HL-60 (cell line): ENCODE measurements around the gene LXN.

Source experiments
- DNase-seq, 2 experiments: peaks; one replicate each; pipeline ENCODE4 v3.0.0-alpha.2; 2010 to 2020; ENCODE audit warnings: low read depth in 1 of 2, low spot score in 1 of 2
- H3K27ac ChIP-seq: fragments of 250-450 bp; sonication (Bioruptor Pico); replicated peaks from 2 replicates; pipeline ENCODE4 v1.5.1; 2020; ENCODE audit warnings: mild to moderate bottlenecking, moderate library complexity
- H3K27me3 ChIP-seq: fragments of 250-450 bp; sonication (Bioruptor Pico); 2 replicates; pipeline ENCODE4 v1.5.1; 2021; ENCODE audit warnings: mild to moderate bottlenecking, moderate library complexity; ENCODE audit not compliant: insufficient read depth, poor library complexity, severe bottlenecking
- H3K4me3 ChIP-seq: replicated peaks from 2 replicates; pipeline ENCODE4 v1.5.1; 2011; ENCODE audit warnings: mild to moderate bottlenecking, control low read depth, low read length; ENCODE audit not compliant: insufficient read depth
- GABPA ChIP-seq: IDR thresholded peaks from 2 replicates; pipeline ENCODE4 v1.6.1; 2012; ENCODE audit warnings: low read depth
- POLR2AphosphoS5 ChIP-seq: IDR thresholded peaks from 2 replicates; pipeline ENCODE4 v1.6.1; 2012; ENCODE audit warnings: low read depth
- SPI1 ChIP-seq: IDR thresholded peaks from 2 replicates; pipeline ENCODE4 v1.6.1; 2012; ENCODE audit warnings: low read depth, mild to moderate bottlenecking, borderline replicate concordance
- long read RNA-seq: library from polyadenylated mRNA; unstranded; transcript quantifications from one replicate; pipeline ENCODE4 v2.0.0, GENCODE V29; 2020
- TF ChIP-seq, protein P1 (sequence below): IDR thresholded peaks from 2 replicates; pipeline ENCODE4 v1.6.1; 2012; ENCODE audit warnings: low read depth; ENCODE audit not compliant: insufficient replicate concordance
- TF ChIP-seq, protein P2 (sequence below): IDR thresholded peaks from one replicate; pipeline ENCODE4 v1.5.1; 2011; ENCODE audit warnings: low read length, control low read depth, inconsistent platforms; ENCODE audit not compliant: insufficient read depth

The LXN gene, protein sequence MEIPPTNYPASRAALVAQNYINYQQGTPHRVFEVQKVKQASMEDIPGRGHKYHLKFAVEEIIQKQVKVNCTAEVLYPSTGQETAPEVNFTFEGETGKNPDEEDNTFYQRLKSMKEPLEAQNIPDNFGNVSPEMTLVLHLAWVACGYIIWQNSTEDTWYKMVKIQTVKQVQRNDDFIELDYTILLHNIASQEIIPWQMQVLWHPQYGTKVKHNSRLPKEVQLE
- long read RNA-seq, partial matches to known transcripts, result 0 of 2 reads
- long read RNA-seq, other reads (novel, unspliced or antisense), result 1 of 2 reads

DNA sequence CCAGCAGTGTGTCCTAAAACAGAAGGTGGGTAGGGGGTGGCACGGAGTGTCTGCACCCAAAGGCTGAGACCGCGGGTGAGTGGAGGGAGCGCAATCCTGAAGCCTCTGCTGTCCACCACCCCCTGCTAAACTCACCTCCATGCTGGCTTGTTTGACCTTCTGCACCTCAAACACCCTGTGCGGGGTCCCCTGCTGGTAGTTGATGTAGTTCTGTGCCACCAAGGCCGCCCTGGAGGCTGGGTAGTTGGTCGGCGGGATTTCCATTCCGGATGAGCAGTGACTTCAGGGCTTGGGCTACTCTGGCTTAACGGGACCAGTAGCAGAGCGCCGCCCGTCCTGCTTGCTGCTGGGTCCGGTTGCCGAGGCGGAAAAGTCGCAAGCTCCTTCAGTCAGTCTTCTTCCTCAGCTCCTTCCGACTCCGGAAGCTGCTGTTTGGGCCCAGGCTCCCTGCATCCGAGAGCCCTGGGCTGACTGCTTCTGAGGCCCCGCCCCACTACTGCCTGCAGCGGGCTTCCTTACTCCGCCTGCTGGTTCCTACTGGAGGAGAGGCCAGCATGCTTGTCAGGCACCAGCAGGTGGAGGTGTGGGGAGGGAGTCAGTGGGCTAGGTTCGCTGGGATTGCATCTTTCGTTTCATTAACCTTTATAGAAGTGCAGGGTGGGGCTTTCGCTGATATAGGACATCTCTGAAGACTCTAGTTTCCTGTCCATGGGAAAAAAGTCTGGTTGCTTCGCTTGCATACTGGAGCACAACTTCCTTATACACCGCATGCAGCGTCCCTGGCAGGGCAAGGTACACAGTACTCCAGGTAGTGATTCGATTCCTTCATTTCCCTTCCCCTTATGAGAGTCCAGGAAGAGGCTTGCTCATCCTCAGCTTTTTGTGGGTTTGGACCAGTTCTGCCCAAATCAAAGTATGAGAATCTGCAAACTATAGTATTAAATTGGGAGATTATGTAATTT lies at the start of gene LXN:
TSS of gene LXN (minus strand) at position 434 of the 962 bp plus-strand sequence. CDS start at position 264, 170 bp downstream.
- Histone ChIP-seq H3K27me3 (no peaks in the 10 kb centered on the region), H3K27ac (peak within 1 kb of the TSS; percentile 68), H3K4me3 (peak within 1 kb of the TSS; percentile 41)
- DNase-seq, result peak; percentile 31 to 90
- TF ChIP-seq, protein P1, sequence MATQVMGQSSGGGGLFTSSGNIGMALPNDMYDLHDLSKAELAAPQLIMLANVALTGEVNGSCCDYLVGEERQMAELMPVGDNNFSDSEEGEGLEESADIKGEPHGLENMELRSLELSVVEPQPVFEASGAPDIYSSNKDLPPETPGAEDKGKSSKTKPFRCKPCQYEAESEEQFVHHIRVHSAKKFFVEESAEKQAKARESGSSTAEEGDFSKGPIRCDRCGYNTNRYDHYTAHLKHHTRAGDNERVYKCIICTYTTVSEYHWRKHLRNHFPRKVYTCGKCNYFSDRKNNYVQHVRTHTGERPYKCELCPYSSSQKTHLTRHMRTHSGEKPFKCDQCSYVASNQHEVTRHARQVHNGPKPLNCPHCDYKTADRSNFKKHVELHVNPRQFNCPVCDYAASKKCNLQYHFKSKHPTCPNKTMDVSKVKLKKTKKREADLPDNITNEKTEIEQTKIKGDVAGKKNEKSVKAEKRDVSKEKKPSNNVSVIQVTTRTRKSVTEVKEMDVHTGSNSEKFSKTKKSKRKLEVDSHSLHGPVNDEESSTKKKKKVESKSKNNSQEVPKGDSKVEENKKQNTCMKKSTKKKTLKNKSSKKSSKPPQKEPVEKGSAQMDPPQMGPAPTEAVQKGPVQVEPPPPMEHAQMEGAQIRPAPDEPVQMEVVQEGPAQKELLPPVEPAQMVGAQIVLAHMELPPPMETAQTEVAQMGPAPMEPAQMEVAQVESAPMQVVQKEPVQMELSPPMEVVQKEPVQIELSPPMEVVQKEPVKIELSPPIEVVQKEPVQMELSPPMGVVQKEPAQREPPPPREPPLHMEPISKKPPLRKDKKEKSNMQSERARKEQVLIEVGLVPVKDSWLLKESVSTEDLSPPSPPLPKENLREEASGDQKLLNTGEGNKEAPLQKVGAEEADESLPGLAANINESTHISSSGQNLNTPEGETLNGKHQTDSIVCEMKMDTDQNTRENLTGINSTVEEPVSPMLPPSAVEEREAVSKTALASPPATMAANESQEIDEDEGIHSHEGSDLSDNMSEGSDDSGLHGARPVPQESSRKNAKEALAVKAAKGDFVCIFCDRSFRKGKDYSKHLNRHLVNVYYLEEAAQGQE, result no peak
- TF ChIP-seq, protein P2, sequence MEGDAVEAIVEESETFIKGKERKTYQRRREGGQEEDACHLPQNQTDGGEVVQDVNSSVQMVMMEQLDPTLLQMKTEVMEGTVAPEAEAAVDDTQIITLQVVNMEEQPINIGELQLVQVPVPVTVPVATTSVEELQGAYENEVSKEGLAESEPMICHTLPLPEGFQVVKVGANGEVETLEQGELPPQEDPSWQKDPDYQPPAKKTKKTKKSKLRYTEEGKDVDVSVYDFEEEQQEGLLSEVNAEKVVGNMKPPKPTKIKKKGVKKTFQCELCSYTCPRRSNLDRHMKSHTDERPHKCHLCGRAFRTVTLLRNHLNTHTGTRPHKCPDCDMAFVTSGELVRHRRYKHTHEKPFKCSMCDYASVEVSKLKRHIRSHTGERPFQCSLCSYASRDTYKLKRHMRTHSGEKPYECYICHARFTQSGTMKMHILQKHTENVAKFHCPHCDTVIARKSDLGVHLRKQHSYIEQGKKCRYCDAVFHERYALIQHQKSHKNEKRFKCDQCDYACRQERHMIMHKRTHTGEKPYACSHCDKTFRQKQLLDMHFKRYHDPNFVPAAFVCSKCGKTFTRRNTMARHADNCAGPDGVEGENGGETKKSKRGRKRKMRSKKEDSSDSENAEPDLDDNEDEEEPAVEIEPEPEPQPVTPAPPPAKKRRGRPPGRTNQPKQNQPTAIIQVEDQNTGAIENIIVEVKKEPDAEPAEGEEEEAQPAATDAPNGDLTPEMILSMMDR, result peak; percentile 10
- peak; percentile 58; the same call in 1 of the 2 replicates for TF ChIP-seq POLR2AphosphoS5
- no peak for TF ChIP-seq GABPA
- no peak; the same call in 1 of the 2 replicates for TF ChIP-seq SPI1

DNA sequence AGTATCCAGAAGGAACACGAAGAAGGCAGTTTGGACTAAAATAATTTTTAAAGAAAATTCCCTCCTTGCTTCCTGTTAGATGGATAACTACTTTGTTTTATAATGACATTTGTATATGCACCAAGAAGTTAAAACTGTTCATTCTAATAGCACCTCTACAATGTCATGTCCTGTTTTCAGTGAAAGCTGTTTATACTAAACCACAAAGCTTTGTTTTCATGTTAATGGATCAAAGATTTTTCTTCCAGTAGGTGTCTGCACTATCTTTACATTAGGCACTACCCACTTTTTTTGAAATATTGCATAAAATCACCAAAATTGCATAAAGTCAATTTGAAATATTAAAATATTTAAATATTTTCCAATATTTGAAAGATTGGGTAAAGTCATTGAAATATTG lies 49.7 kb upstream of the LXN start:
- Histone ChIP-seq H3K27me3 (no peaks in the 10 kb centered on the region), H3K27ac (peak overlapping the region; percentile 78), H3K4me3 (no peak overlapping the region)
- TF ChIP-seq GABPA (no peak), POLR2AphosphoS5 (no peak), SPI1 (no peak)
- TF ChIP-seq, protein P2, result no peak
- TF ChIP-seq, protein P1, result no peak
- no peak for DNase-seq

DNA sequence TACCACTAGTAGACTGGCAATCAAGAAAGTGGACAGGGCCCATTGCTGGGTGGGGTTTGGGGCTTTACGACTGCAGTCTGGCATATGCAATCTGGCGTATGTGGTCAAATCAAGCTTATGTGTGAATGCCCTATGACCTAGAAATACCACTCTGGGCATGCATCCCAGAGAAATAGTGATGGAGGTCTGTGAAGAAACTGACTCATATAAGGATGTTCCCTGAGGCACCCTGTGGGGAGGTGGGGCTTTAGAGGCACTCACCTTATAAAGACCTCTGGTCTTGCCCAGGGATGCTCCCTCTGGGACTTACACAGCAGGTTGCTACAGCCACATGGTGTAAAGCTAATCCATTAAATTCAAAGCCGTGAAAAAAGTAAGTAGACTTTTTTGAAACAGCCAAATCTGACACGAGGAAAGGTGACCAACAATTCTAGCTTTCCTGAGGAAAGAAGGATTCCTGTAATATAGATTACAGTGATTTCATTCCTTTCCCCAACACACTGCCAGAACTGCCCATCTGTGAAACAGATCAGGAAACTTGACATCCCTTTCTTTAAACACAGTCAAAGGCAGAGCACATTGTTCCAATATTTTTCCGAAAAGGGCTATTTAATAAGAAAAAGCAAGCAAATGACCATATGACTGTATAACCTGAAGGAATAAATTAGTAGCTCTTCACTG lies 46.2 kb upstream of the LXN start:
- no peak overlapping the region for H3K4me3 ChIP-seq
- TF ChIP-seq POLR2AphosphoS5 (no peak), GABPA (no peak), SPI1 (no peak)
- TF ChIP-seq, protein P2, result no peak
- TF ChIP-seq, protein P1, result no peak
- H3K27ac ChIP-seq, result no peak overlapping the region
- H3K27me3 ChIP-seq, result no peaks in the 10 kb centered on the region
- no peak for DNase-seq
